Natural killer cell treated with Interleukin-12 subunit alpha and Interleukin-12 subunit beta and Interleukin-15 and Interleukin-18, amount 100 ng/mL, for 72 hours (primary cell): ENCODE data around the gene CYP2D6. TPM values are rescaled to one million over a fixed set of nuclear protein-coding genes. Genes with fewer than 3 reads are reported as not detected.
A peak's percentile ranks its signal among the peaks of the same experiment; 100 is the strongest.
"Not testable (repeated sequence)": the region's sequence is repeated elsewhere in the genome, so short reads cannot be mapped to it uniquely, and the experiment has no call there.

Source experiments
- ATAC-seq, 2 donors: fragments of 150-1000 bp; cut with Tn5 transposase in 1 of 2; sonication (Bioruptor Pico), chemical (Tn5 transposase) in 1 of 2; 2 replicates each; pipeline ENCODE4 v1.10.0; 2021
- DNase-seq: peaks from one replicate; pipeline ENCODE4 v3.0.0; 2022; ENCODE audit warnings: low spot score
- H3K27ac Mint-ChIP-seq, 2 donors: 1 replicate in 1 of 2; 2 replicates in 1 of 2; pipeline ENCODE4 v1.8.0; 2022; ENCODE audit warnings: mixed read lengths in 2 of 2, mild to moderate bottlenecking in 1 of 2, moderate library complexity in 1 of 2
- H3K27me3 Mint-ChIP-seq, 2 donors: 1 replicate in 1 of 2; 2 replicates in 1 of 2; pipeline ENCODE4 v1.8.0; 2022; ENCODE audit warnings: mixed read lengths in 2 of 2
- H3K36me3 Mint-ChIP-seq: one replicate; pipeline ENCODE4 v1.8.0; 2022; ENCODE audit warnings: mixed read lengths
- H3K4me1 Mint-ChIP-seq, 2 donors: 1 replicate in 1 of 2; 2 replicates in 1 of 2; pipeline ENCODE4 v1.8.0; 2022; ENCODE audit warnings: low read depth in 2 of 2, mixed read lengths in 2 of 2, mild to moderate bottlenecking in 1 of 2
- H3K4me3 Mint-ChIP-seq: one replicate; pipeline ENCODE4 v1.8.0; 2022; ENCODE audit warnings: mixed read lengths
- H3K9me3 Mint-ChIP-seq: 2 replicates; pipeline ENCODE4 v1.8.0; 2022; ENCODE audit warnings: mixed read lengths
- total RNA-seq, 2 donors: library from RNA; stranded (reverse); gene quantifications; one replicate each; pipeline ENCODE4 v1.2.3, GENCODE V29; 2022

CYP2D6 gene
- total RNA-seq: 1 to 10 TPM; 1.7 to 6.1 TPM

GRCh38 chr22:42130639-42131431 is at the start of gene CYP2D6:
CYP2D6 (minus strand) TSS chr22:42130810; CDS start chr22:42130791, 19 bp downstream.
- not testable (repeated sequence) for H3K9me3 Mint-ChIP-seq, ATAC-seq, H3K36me3 Mint-ChIP-seq, H3K4me3 Mint-ChIP-seq, H3K27me3 Mint-ChIP-seq, H3K27ac Mint-ChIP-seq, DNase-seq
- H3K4me1 Mint-ChIP-seq: peaks cover 0 to 11% of the 10 kb centered on the region in 2 donors

DNA sequence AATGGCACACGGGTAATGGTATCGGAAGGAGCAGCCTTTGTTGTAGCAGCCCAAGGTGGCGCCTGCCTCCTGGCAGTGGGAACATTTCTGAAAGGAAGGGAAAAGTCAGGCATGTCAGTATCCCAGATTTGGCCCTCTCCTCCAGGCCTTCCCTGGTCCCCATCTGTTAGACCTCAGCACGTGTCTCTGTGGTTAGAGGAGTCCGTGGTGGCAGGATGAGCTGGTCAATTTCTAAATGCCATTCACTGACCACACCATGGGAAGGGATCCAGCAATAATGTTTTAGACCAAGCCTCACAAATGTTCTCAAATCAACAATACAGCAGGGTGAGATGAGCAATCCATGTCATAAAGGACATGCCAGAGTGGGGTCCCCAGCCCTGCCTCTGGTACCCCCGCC is 49.0 kb upstream of the CYP2D6 start:
- no peaks in the 10 kb centered on the region for H3K9me3 Mint-ChIP-seq
- no peaks in the 10 kb centered on the region for H3K27me3 Mint-ChIP-seq
- no peak overlapping the region for H3K4me3 Mint-ChIP-seq
- ATAC-seq: no peak
- H3K4me1 Mint-ChIP-seq: peaks cover 29 to 37% of the 10 kb centered on the region in 2 donors
- DNase-seq: no peak
- peak overlapping the region in 1 of 2 donors; percentile 24 for H3K27ac Mint-ChIP-seq
- H3K36me3 Mint-ChIP-seq: peaks cover 6% of the 10 kb centered on the region

DNA sequence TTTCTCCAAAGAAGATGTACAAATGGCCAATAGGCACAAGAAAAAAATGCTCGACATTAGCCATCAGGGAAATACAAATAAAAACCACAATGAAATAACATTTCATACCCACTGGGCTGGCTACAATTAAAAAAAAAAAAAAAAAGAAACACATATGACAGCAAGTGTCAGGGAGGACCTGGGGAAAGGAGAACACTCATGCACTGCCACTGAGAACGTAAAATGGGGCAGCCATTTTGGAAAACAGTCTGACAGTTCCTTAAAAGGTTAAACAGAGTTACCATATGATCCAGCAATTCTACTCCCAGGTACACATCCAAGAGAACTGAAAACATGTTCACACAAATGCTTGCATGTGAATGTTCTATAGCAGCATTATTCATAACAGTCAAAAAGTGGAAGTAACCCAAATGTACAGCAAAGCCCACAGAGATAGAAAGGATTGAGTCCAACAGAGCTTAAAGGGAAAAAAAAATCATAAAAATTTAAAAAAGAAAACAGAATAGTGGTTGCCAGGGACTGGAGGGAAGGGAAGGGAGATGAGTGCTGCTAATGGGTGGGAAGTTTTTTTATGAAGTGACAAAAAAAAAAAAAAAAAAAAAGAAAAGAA is 48.4 kb upstream of the CYP2D6 start:
- no peak for ATAC-seq
- Mint-ChIP-seq H3K4me3 (no peak overlapping the region), H3K27me3 (no peaks in the 10 kb centered on the region), H3K9me3 (no peaks in the 10 kb centered on the region), H3K36me3 (peaks cover 6% of the 10 kb centered on the region), H3K4me1 (peaks cover 33 to 40% of the 10 kb centered on the region in 2 donors), H3K27ac (peak overlapping the region in 1 of 2 donors; percentile 49)
- no peak for DNase-seq

DNA sequence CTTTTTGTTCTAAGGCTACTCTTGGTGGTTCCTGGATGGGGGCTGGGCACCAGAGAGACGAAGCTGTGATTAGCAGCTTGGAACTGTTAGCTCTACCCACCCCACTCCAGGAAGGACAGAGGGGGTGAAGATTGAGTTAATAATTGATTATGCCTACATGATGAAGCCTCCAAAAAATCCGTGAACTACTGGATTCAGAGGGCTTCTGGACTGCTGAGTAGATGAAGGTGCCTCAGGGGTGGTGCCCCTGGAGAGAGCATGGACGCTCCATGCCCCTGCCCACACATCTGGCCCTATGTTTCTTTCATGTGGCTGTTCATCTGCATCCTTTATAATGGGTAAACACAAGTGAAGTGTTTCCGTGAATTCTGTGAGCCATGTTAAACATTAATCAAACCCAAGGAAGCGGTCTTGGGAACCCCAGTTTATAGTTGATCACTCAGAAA is 47.3 kb upstream of the CYP2D6 start:
- Mint-ChIP-seq H3K27ac (no peak overlapping the region), H3K4me1 (peaks cover 37% of the 10 kb centered on the region in 2 donors), H3K27me3 (no peaks in the 10 kb centered on the region), H3K9me3 (no peaks in the 10 kb centered on the region), H3K36me3 (peaks cover 6% of the 10 kb centered on the region), H3K4me3 (no peak overlapping the region)
- ATAC-seq (no peak), DNase-seq (no peak)

GRCh38 chr22:42176255-42176915 is 45.8 kb upstream of the CYP2D6 start:
- DNase-seq (no peak), ATAC-seq (no peak)
- Mint-ChIP-seq H3K36me3 (peaks cover 6% of the 10 kb centered on the region), H3K4me3 (no peak overlapping the region), H3K27me3 (no peaks in the 10 kb centered on the region), H3K27ac (peak overlapping the region in 1 of 2 donors; percentile 32), H3K4me1 (peaks cover 37 to 41% of the 10 kb centered on the region in 2 donors), H3K9me3 (no peaks in the 10 kb centered on the region)

GRCh38 chr22:42174062-42174461 is 43.5 kb upstream of the CYP2D6 start:
- DNase-seq: no peak
- H3K4me1 Mint-ChIP-seq: peaks cover 23 to 39% of the 10 kb centered on the region in 2 donors
- no peaks in the 10 kb centered on the region for H3K9me3 Mint-ChIP-seq
- H3K36me3 Mint-ChIP-seq: peaks cover 6% of the 10 kb centered on the region
- H3K4me3 Mint-ChIP-seq: no peak overlapping the region
- peak; percentile 85 to 86 for ATAC-seq
- no peaks in the 10 kb centered on the region for H3K27me3 Mint-ChIP-seq
- no peak overlapping the region for H3K27ac Mint-ChIP-seq

DNA sequence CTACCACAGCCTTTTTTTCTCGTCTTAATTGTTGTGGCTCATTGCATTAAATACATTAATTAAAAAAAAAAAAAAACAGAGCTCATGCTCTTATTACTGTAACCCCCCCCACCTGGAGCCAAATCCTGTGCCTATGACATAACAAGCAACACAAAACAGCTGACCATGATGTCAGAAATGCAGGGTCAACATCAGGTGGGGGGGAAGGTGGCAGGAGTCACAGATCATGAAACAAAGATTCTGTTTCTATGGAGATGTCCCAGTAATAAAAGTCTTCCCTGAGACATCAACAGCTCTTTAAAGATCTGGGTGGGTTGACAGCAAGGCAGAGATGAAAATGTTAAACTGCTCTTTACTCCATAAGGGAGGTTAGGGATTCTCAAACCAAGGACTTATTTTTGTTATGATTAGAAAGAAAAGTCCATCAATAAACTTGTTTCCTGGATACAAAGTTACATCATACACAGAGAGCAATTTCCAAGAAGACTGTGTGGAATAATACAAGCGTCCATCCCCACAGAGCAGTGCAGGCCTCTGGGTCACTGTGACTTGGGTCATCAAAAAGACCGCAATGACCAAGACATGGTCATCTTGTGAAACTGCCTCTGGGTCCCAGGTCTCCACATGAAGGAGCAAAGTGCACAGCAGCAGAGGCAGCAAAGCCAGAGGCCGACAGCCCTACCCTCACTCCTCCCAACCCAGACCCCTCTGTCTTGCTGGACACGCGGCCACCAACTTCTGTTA is 42.7 kb upstream of the CYP2D6 start:
- Mint-ChIP-seq H3K36me3 (peaks cover 6% of the 10 kb centered on the region), H3K27ac (no peak overlapping the region), H3K27me3 (no peaks in the 10 kb centered on the region), H3K9me3 (no peaks in the 10 kb centered on the region), H3K4me1 (peaks cover 20 to 37% of the 10 kb centered on the region in 2 donors), H3K4me3 (no peak overlapping the region)
- DNase-seq (no peak), ATAC-seq (no peak)

- no peaks in the 10 kb centered on the region for H3K27me3 Mint-ChIP-seq
- peaks cover 6% of the 10 kb centered on the region for H3K36me3 Mint-ChIP-seq
- H3K27ac Mint-ChIP-seq: no peak overlapping the region
- peaks cover 20 to 33% of the 10 kb centered on the region in 2 donors for H3K4me1 Mint-ChIP-seq
- ATAC-seq: no peak
- DNase-seq: no peak
- H3K4me3 Mint-ChIP-seq: no peak overlapping the region
- H3K9me3 Mint-ChIP-seq: no peaks in the 10 kb centered on the region
Observed at GRCh38 chr22:42172773-42173172, 42.2 kb upstream of the CYP2D6 start.

- Mint-ChIP-seq H3K36me3 (peaks cover 6% of the 10 kb centered on the region), H3K27me3 (no peaks in the 10 kb centered on the region), H3K27ac (no peak overlapping the region), H3K4me3 (no peak overlapping the region), H3K4me1 (peaks cover 20 to 29% of the 10 kb centered on the region in 2 donors), H3K9me3 (no peaks in the 10 kb centered on the region)
- ATAC-seq (no peak), DNase-seq (no peak)
Observed at GRCh38 chr22:42171946-42172719, 41.5 kb upstream of the CYP2D6 start.

DNA sequence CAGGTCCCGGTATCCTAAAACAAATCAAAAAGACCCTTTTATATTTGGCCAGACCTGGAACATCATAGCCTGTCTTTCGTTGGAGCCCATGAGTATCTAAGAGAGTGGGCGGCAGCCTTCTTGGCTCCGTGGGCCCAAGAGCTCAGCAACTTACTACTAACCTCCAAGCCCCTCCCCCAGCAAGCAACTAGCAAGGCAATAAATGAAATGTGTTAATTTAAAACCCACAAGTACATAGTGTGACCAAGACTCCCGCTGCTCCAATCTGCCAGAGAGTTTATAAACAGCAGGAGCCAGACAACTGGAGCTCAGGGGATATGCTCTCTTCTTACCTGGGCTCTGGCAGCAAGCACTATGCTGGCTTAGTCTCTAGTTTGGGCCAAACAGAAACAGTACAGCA is 40.8 kb upstream of the CYP2D6 start:
- Mint-ChIP-seq H3K9me3 (no peaks in the 10 kb centered on the region), H3K27ac (no peak overlapping the region), H3K4me3 (no peak overlapping the region), H3K4me1 (peaks cover 18 to 26% of the 10 kb centered on the region in 2 donors), H3K36me3 (peaks cover 2% of the 10 kb centered on the region), H3K27me3 (no peaks in the 10 kb centered on the region)
- DNase-seq: no peak
- no peak for ATAC-seq

- Mint-ChIP-seq H3K4me3 (no peak overlapping the region), H3K27ac (no peak overlapping the region), H3K4me1 (peaks cover 13 to 24% of the 10 kb centered on the region in 2 donors), H3K36me3 (no peaks in the 10 kb centered on the region), H3K27me3 (no peaks in the 10 kb centered on the region), H3K9me3 (no peaks in the 10 kb centered on the region)
- ATAC-seq (no peak), DNase-seq (no peak)
Observed at GRCh38 chr22:42170946-42171345, 40.3 kb upstream of the CYP2D6 start.

- no peaks in the 10 kb centered on the region for H3K9me3 Mint-ChIP-seq
- no peaks in the 10 kb centered on the region for H3K27me3 Mint-ChIP-seq
- DNase-seq (peak; percentile 67), ATAC-seq (peak; percentile 71 to 74)
- H3K4me1 Mint-ChIP-seq: peaks cover 9 to 21% of the 10 kb centered on the region in 2 donors
- no peak overlapping the region for H3K27ac Mint-ChIP-seq
- H3K4me3 Mint-ChIP-seq: no peak overlapping the region
- H3K36me3 Mint-ChIP-seq: no peaks in the 10 kb centered on the region
Observed at GRCh38 chr22:42169055-42169469, 38.5 kb upstream of the CYP2D6 start.

DNA sequence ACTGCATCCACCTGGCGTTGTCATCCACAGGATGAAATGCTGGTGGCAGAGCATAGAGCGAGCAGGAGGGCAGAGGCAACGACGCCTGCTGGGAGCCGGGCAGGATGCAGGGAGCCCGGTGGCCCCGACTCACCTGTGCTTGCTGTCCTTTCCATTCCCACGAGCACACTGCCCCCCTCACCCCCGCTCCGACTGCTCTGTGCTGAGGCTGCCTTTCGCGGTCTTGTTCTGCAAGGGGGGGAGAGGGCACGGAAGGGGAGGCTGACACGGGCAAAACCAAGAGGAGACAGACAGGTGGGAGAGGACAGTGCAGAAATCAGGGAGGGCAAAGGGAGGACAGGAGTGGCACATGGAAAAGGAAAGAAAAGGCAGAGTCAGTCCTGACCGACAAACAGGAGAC is 37.9 kb upstream of the CYP2D6 start:
- Mint-ChIP-seq H3K4me1 (peaks cover 5 to 15% of the 10 kb centered on the region in 2 donors), H3K27me3 (no peaks in the 10 kb centered on the region), H3K36me3 (no peaks in the 10 kb centered on the region), H3K27ac (no peak overlapping the region), H3K9me3 (no peaks in the 10 kb centered on the region), H3K4me3 (no peak overlapping the region)
- ATAC-seq (no peak), DNase-seq (no peak)
